CD1c-positive myeloid dendritic cell (primary cell): ENCODE measurements around the gene AAK1.
"Not testable (repeated sequence)": the region's sequence is repeated elsewhere in the genome, so short reads cannot be mapped to it uniquely, and the experiment has no call there.

Experiments used
- DNase-seq: peaks from one replicate; pipeline ENCODE4 v3.0.0-alpha.2; 2016; ENCODE audit errors: extremely low spot score

The AAK1 gene

DNA sequence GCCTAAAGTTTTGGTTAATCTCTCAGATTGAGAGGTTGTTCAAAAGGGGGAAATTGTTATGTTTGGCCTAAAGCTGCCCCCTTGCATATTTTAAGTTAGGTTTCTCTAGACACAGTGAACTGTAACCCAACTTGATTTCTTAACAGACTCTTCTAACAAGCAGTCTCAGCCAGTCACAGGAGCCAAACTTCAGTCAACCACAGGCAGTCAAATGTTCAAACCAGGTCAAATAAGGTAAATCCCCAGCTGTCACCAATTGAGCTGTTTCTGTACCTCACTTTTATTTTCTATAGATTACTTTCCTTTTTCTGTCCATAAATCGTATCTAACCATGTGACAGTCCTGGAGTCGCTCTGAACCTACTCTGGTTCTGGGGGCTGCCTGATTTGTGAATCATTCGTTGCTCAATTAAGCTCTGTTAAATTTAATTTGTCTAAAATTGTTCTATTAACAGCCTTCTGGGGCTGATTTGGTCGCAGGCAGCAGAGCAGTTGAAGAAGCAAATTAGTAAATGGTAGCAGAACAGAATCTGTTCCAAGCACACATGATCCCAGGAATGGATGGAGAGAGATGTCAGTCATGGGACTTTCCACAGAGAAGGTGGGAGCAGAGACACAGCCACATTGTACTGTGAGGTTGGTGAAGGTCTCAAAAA, 189.9 kb downstream of the AAK1 start:
- no peak for DNase-seq

DNA sequence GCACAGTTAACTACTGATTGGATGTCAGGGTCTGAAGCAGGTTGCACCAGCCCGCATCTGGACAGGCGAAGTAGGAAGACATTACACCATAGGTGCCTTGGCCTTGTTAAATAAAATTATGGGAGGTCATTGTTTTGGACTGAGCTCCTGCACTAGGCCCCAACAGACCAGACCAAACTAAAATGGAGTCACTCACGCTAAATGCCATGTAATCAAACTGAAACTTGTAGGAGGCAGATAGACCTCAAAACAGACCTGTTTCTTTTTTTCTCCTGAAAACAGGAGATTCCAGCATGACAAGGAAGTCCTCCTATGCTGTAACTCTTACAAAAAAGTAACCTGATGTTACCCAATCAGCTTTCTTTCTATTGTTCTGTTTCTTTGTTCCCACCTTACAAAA, 190.9 kb downstream of the AAK1 start:
- no peak for DNase-seq

- DNase-seq = no peak
Measured at GRCh38 chr2:69450735-69451416, 192.7 kb downstream of the AAK1 start.

GRCh38 chr2:69449906-69450305, 193.6 kb downstream of the AAK1 start:
- DNase-seq = no peak

DNA sequence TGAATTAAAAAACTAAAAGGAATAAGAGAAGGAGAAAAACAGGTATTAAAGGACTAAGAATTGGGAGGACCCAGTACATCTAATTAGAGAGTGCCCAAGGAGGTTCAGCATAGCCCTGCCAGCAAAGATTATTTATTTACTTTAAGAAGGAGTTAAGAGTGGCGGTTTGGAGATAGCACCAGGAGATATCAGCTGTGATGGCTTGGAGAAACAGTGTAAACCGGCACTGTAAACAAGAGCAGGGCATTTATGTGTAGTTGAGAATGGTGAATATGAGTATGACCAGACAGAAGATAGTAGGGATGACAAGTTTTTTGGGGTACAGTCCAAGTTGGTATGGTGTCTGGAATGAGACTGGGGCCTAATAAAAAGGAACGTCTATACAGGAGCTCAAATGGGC, 199.9 kb downstream of the AAK1 start:
- DNase-seq = not testable (repeated sequence)

GRCh38 chr2:69439499-69439898, 204.0 kb downstream of the AAK1 start:
- not testable (repeated sequence) for DNase-seq

- no peak for DNase-seq
Measured at GRCh38 chr2:69438580-69438979, 205.0 kb downstream of the AAK1 start.

DNA sequence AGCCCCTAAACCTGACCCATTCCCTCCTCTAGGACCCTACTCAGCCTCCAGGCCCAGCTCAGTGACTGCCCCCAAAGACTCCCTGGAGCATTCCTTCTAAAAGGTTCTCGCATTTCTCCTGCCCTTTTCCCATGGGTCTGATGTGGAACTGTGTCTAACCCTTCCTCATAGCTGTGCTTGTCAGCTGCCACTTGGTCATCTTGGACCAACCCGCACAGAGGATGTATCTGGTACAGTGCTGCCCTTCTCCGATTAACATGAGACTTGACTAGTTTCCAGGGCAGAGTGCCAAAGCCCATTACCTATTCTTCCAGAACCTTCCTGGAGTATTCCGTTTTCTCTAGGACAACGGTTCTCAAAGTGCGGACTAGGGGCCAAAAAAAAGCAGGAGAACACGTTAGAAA, 205.8 kb downstream of the AAK1 start:
- no peak for DNase-seq

DNA sequence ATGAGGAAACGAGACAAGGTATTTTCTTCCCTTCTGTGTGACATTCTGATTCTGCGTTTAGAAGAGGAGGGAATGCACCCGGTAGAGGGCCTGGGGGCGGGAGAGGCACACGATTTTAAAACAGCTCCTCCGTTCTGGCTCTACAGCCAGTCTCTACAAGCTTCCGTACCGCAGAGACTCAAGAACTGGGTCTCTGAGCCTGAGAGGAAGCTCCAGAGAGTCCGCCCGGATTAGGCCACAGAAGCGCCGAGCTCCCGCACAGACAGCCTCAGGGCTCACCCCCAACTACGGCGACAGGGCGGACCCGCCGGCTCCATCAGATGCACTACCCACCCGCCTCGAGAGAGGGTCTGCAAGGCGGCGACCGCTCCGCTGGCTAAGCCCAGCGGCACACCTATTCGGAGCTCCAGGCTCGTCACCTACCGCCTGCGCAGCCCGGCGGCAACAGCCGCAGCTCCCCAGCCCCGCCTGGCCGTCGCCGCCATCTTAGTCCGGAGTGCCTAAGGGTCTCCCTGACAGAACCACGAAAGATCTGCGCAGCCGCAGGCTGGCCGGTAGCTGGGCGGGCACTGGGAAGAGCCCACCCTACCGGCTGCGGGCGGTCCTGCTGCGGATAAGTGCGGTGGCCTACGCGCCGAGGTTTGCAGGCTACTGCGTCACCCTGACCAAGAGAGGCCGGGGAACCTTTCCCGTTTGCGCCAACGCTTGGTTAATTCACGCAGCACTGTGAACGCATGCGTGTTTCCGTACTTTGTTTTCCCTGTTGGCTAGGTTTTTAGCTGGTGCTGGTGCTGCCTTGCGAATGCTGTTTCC, 206.4 kb downstream of the AAK1 start, which contains the start of gene NFU1:
Gene NFU1 (minus strand): TSS at position 498 of the 813 bp plus-strand sequence. CDS start 13 bp downstream, at position 485.
- DNase-seq = peak; percentile 91

- DNase-seq = no peak
Measured at GRCh38 chr2:69436596-69436937, 207.0 kb downstream of the AAK1 start.

DNA sequence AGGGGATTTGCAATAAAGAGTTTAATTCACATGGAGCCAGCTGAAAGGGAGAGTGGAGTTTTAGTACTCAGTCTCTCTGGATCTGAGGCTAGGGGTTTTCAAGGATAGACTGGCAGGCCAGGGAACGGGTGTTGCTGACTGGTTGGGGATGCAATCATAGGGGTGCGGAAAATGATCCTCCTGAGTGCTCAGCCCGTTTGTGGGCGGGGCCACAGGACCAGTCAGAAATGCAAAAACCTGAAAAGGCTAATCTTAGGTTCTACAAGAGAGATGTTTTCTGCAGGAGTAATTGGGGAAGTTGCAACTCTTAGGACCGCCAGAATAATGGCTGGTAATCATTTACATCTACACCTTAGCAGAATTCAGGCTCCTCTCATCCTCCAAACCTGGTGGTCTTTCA, 208.8 kb downstream of the AAK1 start:
- no peak for DNase-seq

DNA sequence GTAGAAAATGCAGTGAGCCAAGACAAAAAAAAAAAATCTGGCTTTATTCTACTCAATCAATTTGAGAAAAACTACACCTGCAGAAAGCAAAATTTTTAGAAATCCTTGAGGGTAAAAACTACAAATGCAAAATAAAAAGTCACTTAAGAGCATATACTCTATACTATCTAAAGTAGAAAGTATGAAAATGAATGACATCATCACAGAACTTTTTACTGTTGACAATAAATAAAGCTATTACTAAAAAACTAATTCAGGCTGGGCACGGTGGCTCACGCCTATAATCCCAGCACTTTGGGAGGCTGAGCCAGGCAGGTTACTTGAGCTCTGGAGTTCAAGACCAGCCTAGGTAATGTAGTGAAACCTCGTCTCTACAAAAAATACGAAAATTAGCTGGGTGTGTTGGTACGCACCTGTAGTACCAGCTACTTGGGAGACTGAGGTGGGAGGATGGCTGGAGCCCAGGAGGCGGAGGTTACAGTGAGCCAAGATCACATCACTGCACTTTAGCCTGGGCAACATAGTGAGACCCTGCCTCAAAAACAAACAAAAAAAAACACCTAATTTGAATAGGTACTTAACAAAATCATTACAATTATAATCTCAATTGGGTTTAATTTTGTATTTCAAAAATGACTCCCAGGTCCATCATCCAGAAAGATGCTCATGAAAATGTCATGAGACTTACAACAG, 213.9 kb downstream of the AAK1 start:
- DNase-seq = no peak

GRCh38 chr2:69428981-69429380, 214.6 kb downstream of the AAK1 start:
- no peak for DNase-seq

DNA sequence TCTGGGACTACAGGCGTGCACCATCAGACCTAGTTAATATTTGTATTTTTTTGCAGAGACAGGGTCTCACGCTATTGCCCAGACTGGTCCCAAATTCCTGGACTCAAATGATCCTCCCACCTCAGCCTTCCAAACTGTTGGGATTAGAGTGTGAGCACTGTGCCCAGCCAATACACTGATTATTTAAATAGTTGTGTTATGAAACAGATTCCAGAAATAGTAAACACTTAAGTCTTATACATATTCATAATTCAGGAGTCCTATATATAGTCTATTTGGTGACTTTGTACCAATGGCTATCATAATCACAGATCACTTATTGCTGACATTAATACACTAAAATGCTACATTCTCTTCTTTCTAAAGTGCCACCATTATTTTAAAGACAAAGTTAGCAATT, 219.1 kb downstream of the AAK1 start:
- DNase-seq = no peak

- DNase-seq = no peak
Measured at GRCh38 chr2:69422198-69422597, 221.3 kb downstream of the AAK1 start.

DNA sequence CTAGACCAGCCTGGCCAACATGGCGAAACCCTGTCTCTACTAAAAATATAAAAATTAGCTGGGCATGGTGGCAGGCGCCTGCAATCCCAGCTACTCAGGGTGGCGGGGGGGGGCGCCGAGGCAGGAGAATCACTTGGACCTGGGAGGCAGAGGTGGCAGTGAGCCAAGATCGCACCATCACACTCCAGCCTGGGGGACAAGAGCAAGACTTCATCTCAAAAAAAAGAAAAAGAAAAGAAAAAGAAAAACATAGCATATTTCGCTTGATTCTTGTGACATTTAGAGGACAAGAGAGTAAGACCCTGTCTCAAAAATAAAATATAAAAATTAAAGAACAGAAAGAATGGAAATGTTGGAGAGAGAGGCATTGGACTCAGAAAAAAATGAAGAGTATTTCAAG, 224.4 kb downstream of the AAK1 start:
- DNase-seq = not testable (repeated sequence)

- DNase-seq = no peak
Measured at GRCh38 chr2:69416147-69416546, 227.4 kb downstream of the AAK1 start.
